ENCODE data around the gene PRICKLE2.

Gene PRICKLE2

DNA sequence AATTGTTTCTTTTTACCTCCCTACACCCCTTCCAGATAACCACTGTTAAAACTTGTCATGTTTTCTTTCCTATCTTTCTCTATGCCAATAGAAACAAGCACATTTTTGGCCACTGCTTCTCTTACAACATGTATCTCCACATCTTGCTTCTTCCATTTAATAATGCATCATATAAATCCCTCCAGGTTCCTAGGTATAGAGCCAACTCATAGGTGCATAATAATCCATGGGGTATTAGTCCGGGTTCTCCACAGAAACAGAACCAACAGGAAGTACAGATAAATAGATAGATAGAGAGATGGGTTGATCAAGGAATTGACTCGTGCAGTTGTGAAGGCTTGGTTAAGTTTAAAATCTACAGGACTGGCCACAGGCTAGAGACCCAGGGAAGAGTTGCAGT, 160.5 kb downstream of the PRICKLE2 start:
- no peak overlapping the region for H3K9ac ChIP-seq (ENCODE audit: low read length)
- WGBS (ENCODE audit: extremely low coverage, insufficient coverage, insufficient read length): no CpG with 5 or more reads among the region's 2 CpGs
- no peak overlapping the region for H2AK5ac ChIP-seq (ENCODE audit: low read length)
- no peak overlapping the region for H3K27ac ChIP-seq (ENCODE audit: low read depth, low read length)
- H3K4ac ChIP-seq (ENCODE audit: low read depth, low read length): no peak overlapping the region
- DNase-seq: no peak
- H3K4me2 ChIP-seq (ENCODE audit: low read length): no peak overlapping the region
- no peaks in the 10 kb centered on the region for H3K79me1 ChIP-seq (ENCODE audit: low read length)
- no peak overlapping the region for H2BK120ac ChIP-seq (ENCODE audit: insufficient read depth, low read length, poor library complexity)
- H3K79me2 ChIP-seq (ENCODE audit: control insufficient read depth, insufficient read depth, low read length, poor library complexity): no peaks in the 10 kb centered on the region
- no peak overlapping the region for H4K12ac ChIP-seq (ENCODE audit: low read depth, low read length)
- no peak overlapping the region for H2AFZ ChIP-seq (ENCODE audit: insufficient read depth, low read length, poor library complexity)
- no peak overlapping the region for H4K91ac ChIP-seq (ENCODE audit: low read depth, low read length)
- H3K14ac ChIP-seq (ENCODE audit: low read length): no peak overlapping the region
- no peak overlapping the region for H2BK12ac ChIP-seq (ENCODE audit: low read length)
- H3K18ac ChIP-seq (ENCODE audit: low read length): no peak overlapping the region
- no peak overlapping the region for H3K23ac ChIP-seq (ENCODE audit: low read length)
- no peak overlapping the region for H2BK5ac ChIP-seq (ENCODE audit: low read depth, low read length, poor library complexity)
- H3K27me3 ChIP-seq (ENCODE audit: insufficient read depth, low read length): no peaks in the 10 kb centered on the region
- H3K4me1 ChIP-seq (ENCODE audit: control insufficient read depth in 1 of 2, insufficient read depth in 2 of 2, low read length in 2 of 2): no peaks in the 10 kb centered on the region
- H4K8ac ChIP-seq (ENCODE audit: low read depth, low read length): no peak overlapping the region
- no peaks in the 10 kb centered on the region for H3K9me3 ChIP-seq (ENCODE audit: insufficient read depth, low read depth, low read length)
- H3K36me3 ChIP-seq (ENCODE audit: control insufficient read depth in 1 of 2, insufficient read depth in 2 of 2, low read length in 2 of 2): no peaks in the 10 kb centered on the region
- H3K4me3 ChIP-seq (ENCODE audit: low read depth, low read length): no peak overlapping the region

DNA sequence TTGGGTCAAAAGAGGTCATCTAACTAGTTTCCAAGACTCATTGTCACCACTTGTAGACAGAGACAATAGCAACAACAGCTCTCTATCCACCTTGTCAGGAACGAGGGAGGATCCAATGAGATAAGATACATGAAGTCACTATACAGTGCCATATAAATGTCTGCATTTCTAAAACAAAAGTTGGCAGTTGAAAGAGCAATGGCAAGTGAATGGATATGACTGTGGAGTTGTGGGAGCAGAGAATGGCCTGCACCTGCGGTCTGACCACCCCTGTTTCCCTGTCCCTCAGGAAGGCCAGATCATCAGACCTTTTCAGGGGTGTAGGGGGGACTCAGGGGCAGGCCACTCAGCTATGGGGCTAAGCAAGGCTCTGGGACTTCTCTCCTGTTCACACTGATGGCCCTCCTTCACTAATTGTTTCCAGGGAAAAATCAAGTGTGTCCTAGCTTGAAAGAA, 161.3 kb downstream of the PRICKLE2 start:
- Histone ChIP-seq H3K14ac (ENCODE audit: low read length) (no peak overlapping the region), H2BK120ac (ENCODE audit: insufficient read depth, low read length, poor library complexity) (no peak overlapping the region), H3K9ac (ENCODE audit: low read length) (no peak overlapping the region), H3K9me3 (ENCODE audit: insufficient read depth, low read depth, low read length) (no peaks in the 10 kb centered on the region), H4K91ac (ENCODE audit: low read depth, low read length) (peak overlapping the region; percentile 43), H2AFZ (ENCODE audit: insufficient read depth, low read length, poor library complexity) (no peak overlapping the region), H3K23ac (ENCODE audit: low read length) (no peak overlapping the region), H4K8ac (ENCODE audit: low read depth, low read length) (no peak overlapping the region), H3K27ac (ENCODE audit: low read depth, low read length) (no peak overlapping the region), H3K36me3 (ENCODE audit: control insufficient read depth in 1 of 2, insufficient read depth in 2 of 2, low read length in 2 of 2) (no peaks in the 10 kb centered on the region), H3K79me2 (ENCODE audit: control insufficient read depth, insufficient read depth, low read length, poor library complexity) (no peaks in the 10 kb centered on the region), H3K4ac (ENCODE audit: low read depth, low read length) (no peak overlapping the region), H3K4me1 (ENCODE audit: control insufficient read depth in 1 of 2, insufficient read depth in 2 of 2, low read length in 2 of 2) (no peaks in the 10 kb centered on the region), H2BK5ac (ENCODE audit: low read depth, low read length, poor library complexity) (no peak overlapping the region), H4K12ac (ENCODE audit: low read depth, low read length) (no peak overlapping the region), H2AK5ac (ENCODE audit: low read length) (peak overlapping the region; percentile 84), H3K79me1 (ENCODE audit: low read length) (peaks cover 2% of the 10 kb centered on the region), H3K4me2 (ENCODE audit: low read length) (no peak overlapping the region), H3K18ac (ENCODE audit: low read length) (no peak overlapping the region), H3K4me3 (ENCODE audit: low read depth, low read length) (no peak overlapping the region), H3K27me3 (ENCODE audit: insufficient read depth, low read length) (no peaks in the 10 kb centered on the region), H2BK12ac (ENCODE audit: low read length) (no peak overlapping the region)
- WGBS (ENCODE audit: extremely low coverage, insufficient coverage, insufficient read length): no CpG with 5 or more reads among the region's 2 CpGs
- DNase-seq: no peak

DNA sequence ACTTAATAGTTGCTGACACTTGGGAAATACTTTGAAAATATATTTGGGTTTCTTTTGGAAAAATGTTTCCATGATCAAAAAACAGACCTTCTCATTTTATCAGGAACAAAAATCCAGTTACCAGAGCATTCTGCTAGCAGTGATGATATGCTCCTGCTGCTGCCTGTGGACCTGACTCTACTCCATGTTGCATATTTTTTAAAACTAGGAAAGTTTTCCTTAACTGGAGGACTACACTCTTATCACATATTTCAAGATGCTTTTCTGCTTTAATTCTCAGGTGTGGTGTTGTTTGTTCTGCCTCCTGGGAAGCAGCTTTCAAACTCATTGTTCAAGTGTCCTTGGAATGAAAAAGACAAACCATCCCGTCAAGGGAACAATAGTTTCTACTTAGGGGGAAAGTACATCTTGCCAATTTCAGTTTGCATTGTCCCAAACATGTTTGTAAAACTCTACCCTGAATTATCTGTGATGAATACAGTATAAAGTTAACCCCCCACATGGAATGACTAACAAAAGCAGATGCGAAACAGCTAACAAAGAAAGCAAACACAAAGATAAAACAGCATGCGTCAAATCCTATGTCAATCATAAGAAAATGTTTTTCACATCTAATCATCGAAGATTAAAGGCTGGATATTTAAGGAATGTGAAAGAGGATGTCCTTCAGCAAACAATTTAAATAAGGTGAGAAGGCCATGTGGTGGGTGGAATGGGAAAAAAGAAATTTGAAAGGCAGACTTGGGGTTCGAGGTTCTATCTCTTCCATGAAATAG, 161.9 kb downstream of the PRICKLE2 start:
- no peak for DNase-seq
- Histone ChIP-seq H4K8ac (ENCODE audit: low read depth, low read length) (no peak overlapping the region), H3K27me3 (ENCODE audit: insufficient read depth, low read length) (no peaks in the 10 kb centered on the region), H2AFZ (ENCODE audit: insufficient read depth, low read length, poor library complexity) (no peak overlapping the region), H3K4me3 (ENCODE audit: low read depth, low read length) (no peak overlapping the region), H3K23ac (ENCODE audit: low read length) (no peak overlapping the region), H2BK12ac (ENCODE audit: low read length) (no peak overlapping the region), H3K9ac (ENCODE audit: low read length) (no peak overlapping the region), H3K18ac (ENCODE audit: low read length) (no peak overlapping the region), H3K4me1 (ENCODE audit: control insufficient read depth in 1 of 2, insufficient read depth in 2 of 2, low read length in 2 of 2) (no peaks in the 10 kb centered on the region), H3K4me2 (ENCODE audit: low read length) (no peak overlapping the region), H4K12ac (ENCODE audit: low read depth, low read length) (no peak overlapping the region), H3K36me3 (ENCODE audit: control insufficient read depth in 1 of 2, insufficient read depth in 2 of 2, low read length in 2 of 2) (no peaks in the 10 kb centered on the region), H2BK5ac (ENCODE audit: low read depth, low read length, poor library complexity) (no peak overlapping the region), H3K79me1 (ENCODE audit: low read length) (peaks cover 2% of the 10 kb centered on the region), H3K27ac (ENCODE audit: low read depth, low read length) (no peak overlapping the region), H3K4ac (ENCODE audit: low read depth, low read length) (no peak overlapping the region), H2BK120ac (ENCODE audit: insufficient read depth, low read length, poor library complexity) (no peak overlapping the region), H2AK5ac (ENCODE audit: low read length) (no peak overlapping the region), H4K91ac (ENCODE audit: low read depth, low read length) (no peak overlapping the region), H3K79me2 (ENCODE audit: control insufficient read depth, insufficient read depth, low read length, poor library complexity) (no peaks in the 10 kb centered on the region), H3K9me3 (ENCODE audit: insufficient read depth, low read depth, low read length) (no peaks in the 10 kb centered on the region), H3K14ac (ENCODE audit: low read length) (no peak overlapping the region)
- no CpG with 5 or more reads among the region's 5 CpGs for WGBS (ENCODE audit: extremely low coverage, insufficient coverage, insufficient read length)

DNA sequence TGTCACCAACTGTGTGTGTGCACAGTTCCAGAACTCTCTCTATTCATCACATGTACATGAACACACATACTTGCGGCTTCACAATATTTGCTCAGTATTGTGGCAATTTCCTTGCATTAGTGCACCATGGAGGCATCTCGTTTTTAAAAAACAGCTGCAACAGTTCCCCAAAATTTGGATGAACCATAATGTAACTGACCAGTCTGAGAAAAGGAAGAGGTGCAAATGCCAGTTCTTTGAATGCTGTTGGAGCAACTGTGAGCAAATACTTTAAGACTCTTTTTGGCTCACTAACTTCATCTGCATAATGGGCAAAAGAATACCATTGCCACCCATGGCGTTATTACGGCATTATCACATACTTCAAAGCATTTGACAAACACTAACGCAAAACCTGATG, 163.6 kb downstream of the PRICKLE2 start:
- Histone ChIP-seq H3K9me3 (ENCODE audit: insufficient read depth, low read depth, low read length) (no peaks in the 10 kb centered on the region), H4K12ac (ENCODE audit: low read depth, low read length) (no peak overlapping the region), H3K14ac (ENCODE audit: low read length) (no peak overlapping the region), H2AK5ac (ENCODE audit: low read length) (no peak overlapping the region), H2BK120ac (ENCODE audit: insufficient read depth, low read length, poor library complexity) (no peak overlapping the region), H3K4me1 (ENCODE audit: control insufficient read depth in 1 of 2, insufficient read depth in 2 of 2, low read length in 2 of 2) (peaks cover 0 to under 1% of the 10 kb centered on the region in 2 experiments), H3K4me2 (ENCODE audit: low read length) (no peak overlapping the region), H4K91ac (ENCODE audit: low read depth, low read length) (no peak overlapping the region), H2AFZ (ENCODE audit: insufficient read depth, low read length, poor library complexity) (no peak overlapping the region), H3K27me3 (ENCODE audit: insufficient read depth, low read length) (no peaks in the 10 kb centered on the region), H3K9ac (ENCODE audit: low read length) (no peak overlapping the region), H3K79me2 (ENCODE audit: control insufficient read depth, insufficient read depth, low read length, poor library complexity) (peaks cover 2% of the 10 kb centered on the region), H2BK5ac (ENCODE audit: low read depth, low read length, poor library complexity) (no peak overlapping the region), H3K23ac (ENCODE audit: low read length) (no peak overlapping the region), H3K36me3 (ENCODE audit: control insufficient read depth in 1 of 2, insufficient read depth in 2 of 2, low read length in 2 of 2) (no peaks in the 10 kb centered on the region), H3K79me1 (ENCODE audit: low read length) (peaks cover 6% of the 10 kb centered on the region), H3K4ac (ENCODE audit: low read depth, low read length) (no peak overlapping the region), H3K18ac (ENCODE audit: low read length) (no peak overlapping the region), H3K4me3 (ENCODE audit: low read depth, low read length) (no peak overlapping the region), H2BK12ac (ENCODE audit: low read length) (no peak overlapping the region), H4K8ac (ENCODE audit: low read depth, low read length) (no peak overlapping the region), H3K27ac (ENCODE audit: low read depth, low read length) (no peak overlapping the region)
- DNase-seq: no peak
- WGBS (ENCODE audit: extremely low coverage, insufficient coverage, insufficient read length): no CpG with 5 or more reads among the region's 5 CpGs

Measured in trophoblast cell (in vitro differentiated cells and primary cell).